AG10803 (cell line): ENCODE data around the gene TOR2A.

Experiments
- DNase-seq: peaks from one replicate; pipeline ENCODE4 v3.0.0; 2010; ENCODE audit warnings: low read depth
- H3K4me3 ChIP-seq: 2 replicates; pipeline ENCODE4 v1.5.1; 2011; ENCODE audit warnings: mild to moderate bottlenecking, low read length, control low read depth
- TF ChIP-seq, protein P1 (sequence below): conservative IDR thresholded peaks from 2 replicates; pipeline ENCODE4 v1.5.1; 2011; ENCODE audit warnings: mild to moderate bottlenecking, low read length, control low read depth, inconsistent platforms

The TOR2A gene

DNA sequence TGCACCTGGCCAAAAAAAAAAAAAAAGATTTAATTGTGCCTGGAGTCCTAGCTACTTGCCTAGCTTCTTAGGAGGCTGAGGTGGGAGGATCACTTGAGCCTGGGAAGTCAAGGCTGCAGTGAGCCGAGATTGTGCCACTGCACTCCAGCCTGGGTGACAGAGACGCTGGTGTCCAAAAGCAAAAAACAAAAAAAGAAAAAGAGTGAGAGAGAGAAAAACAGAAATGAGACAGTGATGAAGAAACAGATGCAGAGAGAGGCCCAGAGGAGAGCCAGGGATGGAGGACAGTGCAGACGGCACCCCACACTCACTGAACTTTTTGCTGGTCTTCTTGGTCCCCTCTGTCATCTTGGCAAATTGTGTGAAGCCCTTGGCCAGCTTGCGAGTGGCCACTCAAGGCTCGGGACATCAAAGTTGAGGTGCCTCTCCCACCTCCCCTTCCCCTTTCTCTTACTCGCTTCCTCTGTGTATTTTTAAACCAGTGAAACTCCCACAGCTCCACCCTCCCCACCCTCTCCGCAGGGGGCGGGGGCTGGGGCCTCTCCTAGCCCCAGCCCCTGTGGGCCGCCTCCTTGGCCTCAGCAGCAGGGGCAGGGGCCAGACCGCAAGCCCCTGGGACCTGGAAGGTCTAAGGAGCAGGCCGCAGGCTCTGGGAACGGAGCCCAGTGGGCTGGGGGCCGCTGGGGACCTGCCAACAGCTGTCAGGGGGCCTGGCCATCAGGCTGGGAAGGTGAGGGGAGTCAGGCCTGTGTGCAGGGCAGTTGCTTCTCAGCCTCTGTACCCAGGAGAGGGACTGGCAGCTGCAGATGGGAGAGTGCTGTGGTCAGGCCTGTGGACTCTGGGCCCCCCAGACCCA is 43.4 kb upstream of the TOR2A start, which contains the start of gene SH2D3C:
Gene SH2D3C (minus strand): TSS at position 387 of the 856 bp plus-strand sequence. CDS start 39 bp downstream, at position 348.
- DNase-seq = no peak
- H3K4me3 ChIP-seq = no peak within 1 kb of the TSS
- TF ChIP-seq, protein P1, sequence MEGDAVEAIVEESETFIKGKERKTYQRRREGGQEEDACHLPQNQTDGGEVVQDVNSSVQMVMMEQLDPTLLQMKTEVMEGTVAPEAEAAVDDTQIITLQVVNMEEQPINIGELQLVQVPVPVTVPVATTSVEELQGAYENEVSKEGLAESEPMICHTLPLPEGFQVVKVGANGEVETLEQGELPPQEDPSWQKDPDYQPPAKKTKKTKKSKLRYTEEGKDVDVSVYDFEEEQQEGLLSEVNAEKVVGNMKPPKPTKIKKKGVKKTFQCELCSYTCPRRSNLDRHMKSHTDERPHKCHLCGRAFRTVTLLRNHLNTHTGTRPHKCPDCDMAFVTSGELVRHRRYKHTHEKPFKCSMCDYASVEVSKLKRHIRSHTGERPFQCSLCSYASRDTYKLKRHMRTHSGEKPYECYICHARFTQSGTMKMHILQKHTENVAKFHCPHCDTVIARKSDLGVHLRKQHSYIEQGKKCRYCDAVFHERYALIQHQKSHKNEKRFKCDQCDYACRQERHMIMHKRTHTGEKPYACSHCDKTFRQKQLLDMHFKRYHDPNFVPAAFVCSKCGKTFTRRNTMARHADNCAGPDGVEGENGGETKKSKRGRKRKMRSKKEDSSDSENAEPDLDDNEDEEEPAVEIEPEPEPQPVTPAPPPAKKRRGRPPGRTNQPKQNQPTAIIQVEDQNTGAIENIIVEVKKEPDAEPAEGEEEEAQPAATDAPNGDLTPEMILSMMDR = no peak

DNA sequence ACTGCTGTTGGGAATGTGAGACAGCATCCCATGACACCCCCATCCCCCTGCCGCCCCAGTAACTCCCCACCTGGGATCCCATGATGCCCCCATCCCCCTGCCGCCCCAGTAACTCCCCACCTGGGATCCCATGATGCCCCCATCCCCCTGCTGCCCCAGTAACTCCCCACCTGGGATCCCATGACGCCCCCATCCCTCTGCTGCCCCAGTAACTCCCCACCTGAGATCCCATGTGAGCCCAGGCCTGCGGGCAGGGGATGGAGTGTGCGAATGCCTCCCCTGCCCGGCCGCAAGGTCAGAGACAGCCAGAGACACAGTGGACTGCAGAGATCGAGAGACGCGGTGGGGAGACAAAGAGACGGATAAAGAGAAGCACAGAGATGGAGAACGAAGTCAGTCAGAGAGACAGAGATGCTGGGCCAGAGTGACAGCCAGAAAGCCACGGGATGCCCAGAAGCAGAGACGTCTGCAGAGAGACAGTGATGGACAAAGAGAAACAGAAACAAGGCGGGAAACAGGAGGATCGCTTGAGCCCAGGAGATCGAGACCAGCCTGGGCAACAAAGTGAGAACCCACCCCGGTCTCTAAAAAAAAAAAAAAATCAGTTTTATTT is 42.4 kb upstream of the TOR2A start:
- DNase-seq = no peak
- H3K4me3 ChIP-seq = no peak overlapping the region
- TF ChIP-seq, protein P1 = no peak

DNA sequence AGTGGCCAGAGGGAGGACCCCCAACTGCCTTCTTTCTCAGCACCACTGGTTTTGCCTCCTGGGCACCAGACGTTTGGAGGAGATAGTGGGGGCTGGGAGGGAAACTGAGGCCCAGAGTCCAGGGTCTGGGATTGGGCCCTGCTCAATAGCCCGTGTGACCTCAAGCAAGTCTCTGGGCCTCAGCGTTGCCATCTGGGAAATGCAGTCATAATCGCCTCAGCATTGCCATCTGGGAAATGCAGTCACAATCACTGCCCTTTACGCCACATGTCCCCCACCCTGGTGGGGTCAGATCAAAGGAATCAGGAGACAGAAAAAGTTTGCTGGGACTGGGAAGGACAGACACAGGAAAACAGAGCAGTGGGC is 41.8 kb upstream of the TOR2A start:
- TF ChIP-seq, protein P1 = no peak
- DNase-seq = no peak
- no peak overlapping the region for H3K4me3 ChIP-seq

DNA sequence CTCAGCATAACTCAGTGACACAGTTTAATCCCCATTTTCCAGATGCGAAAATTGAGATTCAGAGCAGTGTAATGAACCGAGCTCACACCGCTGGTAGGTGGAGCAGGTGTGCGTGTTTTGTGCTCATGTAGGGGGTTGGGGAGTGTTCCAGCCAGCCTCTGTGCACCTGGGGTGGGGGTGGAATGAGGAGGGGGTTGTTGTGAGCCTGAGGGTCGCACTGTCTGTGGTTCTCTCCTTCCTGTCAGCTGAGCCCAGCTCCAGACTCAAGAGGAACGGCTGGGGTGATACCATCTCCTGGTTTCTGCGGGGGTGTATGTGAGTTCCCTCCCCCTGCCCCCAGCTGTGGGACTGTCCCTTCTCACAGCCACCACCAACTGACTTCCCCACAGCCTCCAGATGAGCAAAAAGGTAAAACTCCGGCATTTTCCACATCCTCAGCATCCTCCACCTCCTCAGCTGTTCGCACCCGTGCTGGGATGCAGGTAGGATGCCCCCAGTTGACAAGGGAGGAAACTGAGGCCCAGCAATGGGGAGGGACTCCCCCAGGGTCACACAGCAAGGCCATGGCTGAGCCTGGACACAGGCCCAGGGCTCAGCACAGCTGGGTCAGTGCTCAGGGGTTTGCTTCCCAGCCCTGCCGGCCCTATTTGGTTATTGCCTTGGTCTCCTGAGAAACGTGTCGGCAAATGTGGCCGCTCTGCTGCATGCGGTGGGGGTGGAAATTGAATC is 41.3 kb upstream of the TOR2A start:
- TF ChIP-seq, protein P1 = no peak
- no peak for DNase-seq
- no peak overlapping the region for H3K4me3 ChIP-seq

DNA sequence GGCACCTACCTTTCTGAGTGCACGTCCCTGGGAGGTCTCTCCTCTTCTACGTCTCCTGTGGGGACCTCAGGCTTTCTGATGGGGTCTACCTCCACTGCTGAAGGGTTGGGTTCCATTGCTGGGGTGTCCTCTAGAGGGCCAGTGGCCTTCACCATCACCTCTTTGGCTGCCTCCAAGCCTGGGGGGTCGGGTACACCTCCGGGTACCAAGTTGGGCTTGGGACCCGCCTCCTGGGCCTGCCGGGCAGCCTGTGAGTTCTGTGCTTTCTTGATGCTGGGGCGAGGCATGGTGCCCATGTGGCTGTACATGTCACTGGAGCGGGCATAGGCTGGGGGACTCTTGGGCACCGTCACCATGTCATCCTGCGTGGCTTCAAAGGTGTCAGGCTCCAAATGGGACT is 38.9 kb upstream of the TOR2A start:
- no peak overlapping the region for H3K4me3 ChIP-seq
- DNase-seq = no peak
- TF ChIP-seq, protein P1 = no peak

DNA sequence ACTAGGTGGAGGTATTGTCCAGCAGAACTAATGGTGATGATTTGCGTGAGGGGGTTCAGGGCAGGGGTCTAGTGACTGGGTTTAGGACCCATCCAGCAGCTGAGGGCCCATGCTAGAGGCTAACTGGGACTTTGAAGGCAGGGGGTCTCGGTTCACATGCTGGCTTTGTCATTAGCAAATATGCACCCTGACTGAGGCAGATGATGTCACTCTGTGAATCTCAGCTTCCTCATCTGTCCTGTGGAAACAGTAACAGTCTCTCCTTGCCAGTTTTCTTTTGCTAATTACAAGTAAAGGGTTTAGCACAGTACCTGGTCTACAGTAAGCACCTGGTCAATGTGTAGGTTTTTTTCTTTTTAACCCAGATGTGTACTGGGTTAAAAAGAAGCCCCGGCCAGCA is 38.2 kb upstream of the TOR2A start:
- H3K4me3 ChIP-seq = no peak overlapping the region
- TF ChIP-seq, protein P1 = no peak
- no peak for DNase-seq
